Umbilical cord (tissue), 2 donors: Measurements from ENCODE around the gene CNR1. TPM values are rescaled to one million over a fixed set of nuclear protein-coding genes. Genes with fewer than 3 reads are reported as not detected.
"Not testable (repeated sequence)": the region's sequence is repeated elsewhere in the genome, so short reads cannot be mapped to it uniquely, and the experiment has no call there.

Source experiments
- DNase-seq: peaks from one replicate; pipeline ENCODE4 v3.0.0-alpha.2; 2015; ENCODE audit warnings: low spot score
- total RNA-seq: library from RNA; depleted of rRNA; stranded (reverse); fragments of >200 nt; gene quantifications from one replicate; pipeline ENCODE4 v1.2.3, GENCODE V29; 2014; ENCODE audit warnings: low replicate concordance; ENCODE audit not compliant: insufficient read depth

CNR1 gene
- total RNA-seq = 4.8 TPM

DNA sequence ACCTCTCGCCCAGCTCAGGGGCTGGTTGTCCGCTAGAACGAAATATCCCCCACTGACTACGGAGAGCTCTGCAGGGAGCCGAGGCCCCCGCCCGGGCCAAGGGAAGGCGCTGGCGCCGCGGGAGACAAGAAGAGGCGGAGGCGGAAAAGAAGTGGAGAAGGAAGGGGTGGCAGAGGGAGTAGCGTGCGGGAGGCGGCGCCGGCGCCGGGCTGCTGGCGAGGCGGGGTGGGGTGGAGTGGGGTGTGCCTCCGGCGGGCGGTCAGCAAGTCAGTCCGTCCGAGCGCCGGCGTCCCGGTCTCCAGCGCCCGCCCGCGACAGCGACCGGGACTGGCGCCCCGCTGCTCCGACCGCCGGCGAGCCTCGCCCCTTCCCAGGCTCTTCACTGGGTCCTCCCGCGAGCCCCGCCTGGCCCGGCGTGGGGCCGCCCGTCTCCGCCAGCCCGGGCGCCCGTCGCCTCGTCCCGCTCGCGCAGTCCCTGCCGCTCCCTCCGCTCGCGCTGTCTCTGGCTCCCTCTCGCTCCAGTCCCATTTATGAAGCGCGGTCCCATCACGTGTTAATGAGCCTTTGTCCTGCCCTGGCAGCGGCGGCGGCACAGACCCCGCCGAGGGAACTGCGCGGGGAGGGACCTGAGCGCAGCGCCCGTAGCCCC is at the start of gene CNR1:
Gene CNR1 (minus strand): TSS at position 504 of the 649 bp plus-strand sequence. CDS start 21,073 bp downstream, outside the sequence.
- peak; percentile 63 for DNase-seq

DNA sequence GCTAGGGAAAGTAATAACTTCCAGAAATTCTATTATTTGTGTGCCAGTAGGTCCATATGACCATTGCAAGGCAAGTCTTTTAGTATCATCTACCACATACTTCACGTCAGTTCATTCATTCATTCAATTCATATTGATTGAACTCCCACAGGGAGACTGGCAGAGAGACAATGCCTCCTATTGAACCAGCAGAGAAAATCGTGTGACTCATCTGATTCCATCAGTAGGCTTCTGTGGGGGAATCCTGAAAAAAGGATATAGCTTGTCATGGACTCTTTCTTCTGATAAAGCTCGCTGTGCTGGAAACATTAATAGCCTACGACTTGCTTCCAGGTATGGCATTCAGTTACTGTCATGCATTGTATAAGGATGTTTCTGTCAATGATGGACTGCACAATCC is 45.3 kb upstream of the CNR1 start:
- DNase-seq = no peak

DNA sequence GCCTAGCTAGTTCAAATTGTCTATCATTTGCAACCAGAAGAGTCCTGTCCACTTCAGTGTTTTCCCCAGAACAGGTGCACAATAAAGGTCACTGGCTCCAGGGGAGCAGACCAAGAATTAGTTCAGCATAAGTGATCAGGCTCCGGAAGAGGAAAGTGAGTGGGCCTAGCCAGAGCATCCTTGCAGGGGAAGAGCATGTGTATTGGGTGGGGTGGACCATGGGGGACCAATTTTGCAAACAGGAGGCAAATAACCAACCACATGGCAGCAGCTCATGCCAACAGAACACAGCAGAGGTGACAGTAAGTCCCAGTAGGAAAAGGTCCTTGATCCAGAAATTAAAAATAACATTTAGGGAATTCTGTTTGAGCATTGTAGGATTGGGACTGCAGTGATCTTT is 43.2 kb upstream of the CNR1 start:
- no peak for DNase-seq

DNA sequence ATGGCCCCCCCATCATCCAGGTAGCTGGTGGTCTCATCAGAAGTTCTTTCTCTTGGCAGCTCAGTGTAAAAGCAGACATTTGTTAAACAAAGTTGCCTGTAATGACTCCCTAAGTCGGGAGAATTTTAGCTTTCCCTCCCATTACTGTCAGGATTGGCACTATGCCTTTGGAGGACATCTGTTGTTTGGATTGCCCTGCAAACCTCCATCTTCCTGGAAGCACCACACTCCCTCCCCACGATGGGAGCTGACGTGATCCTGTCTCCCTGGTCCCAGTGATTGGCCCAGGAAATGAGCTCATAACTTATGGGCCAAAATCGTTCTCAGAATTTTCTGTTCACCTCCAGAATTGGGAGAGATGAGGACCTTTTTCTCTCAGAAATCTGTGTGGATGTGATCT is 42.6 kb upstream of the CNR1 start:
- DNase-seq = no peak

DNA sequence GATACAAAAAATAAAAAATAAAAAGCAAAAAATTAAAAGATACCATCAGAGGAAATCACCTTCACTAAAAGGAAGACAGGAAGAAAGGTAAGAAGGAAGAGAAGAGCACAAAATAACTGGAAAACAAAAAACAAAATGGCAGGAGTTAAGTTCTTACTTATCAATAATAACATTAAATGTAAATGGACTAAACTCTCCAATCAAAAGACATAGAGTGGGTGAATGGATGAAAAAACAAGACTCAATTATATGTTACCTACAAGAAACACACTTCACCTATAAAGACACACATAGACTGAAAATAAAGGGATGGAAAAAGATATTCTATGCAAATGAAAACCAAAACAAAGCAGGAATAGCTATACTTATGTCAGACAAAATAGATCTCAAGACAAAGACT is 35.6 kb upstream of the CNR1 start:
- DNase-seq = not testable (repeated sequence)

DNA sequence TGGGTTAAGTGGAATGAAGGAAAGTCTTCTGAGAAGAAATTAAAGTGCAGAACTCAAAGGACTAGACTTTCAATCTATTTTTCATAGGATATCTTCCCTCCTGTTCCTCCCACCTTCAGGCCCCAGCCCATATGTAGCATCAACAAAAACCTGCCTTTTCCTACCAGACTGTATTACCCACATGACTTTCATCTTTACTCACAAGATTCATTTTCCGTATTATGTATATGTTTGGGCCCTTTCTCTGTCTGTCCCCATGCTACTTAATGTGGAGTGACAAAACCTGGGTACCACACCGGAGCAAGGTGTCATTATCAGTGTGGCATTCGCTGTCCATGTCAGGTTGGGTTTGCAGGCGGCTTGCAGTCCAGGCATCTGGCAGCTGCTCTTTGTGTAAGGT is 18.8 kb upstream of the CNR1 start:
- DNase-seq = no peak

DNA sequence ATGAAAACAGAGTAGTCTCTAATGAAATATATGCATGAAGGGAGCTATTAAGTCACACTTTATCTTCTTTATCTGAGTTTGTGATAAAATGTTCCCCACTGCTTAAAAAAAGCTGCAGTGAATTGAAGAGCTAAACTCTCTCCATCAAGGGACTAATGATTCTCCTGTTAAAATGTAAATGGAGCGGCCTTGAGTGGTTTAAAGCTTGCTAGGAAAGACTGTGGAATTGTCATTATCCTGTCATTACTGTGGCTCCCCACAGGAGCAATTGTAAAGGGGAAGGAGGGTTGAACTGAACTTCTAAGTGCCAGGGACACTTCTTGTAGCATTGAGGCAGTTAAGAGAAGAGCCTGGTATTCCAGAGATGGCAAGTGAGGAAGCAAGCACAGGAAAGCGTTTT is 17.3 kb upstream of the CNR1 start:
- no peak for DNase-seq

DNA sequence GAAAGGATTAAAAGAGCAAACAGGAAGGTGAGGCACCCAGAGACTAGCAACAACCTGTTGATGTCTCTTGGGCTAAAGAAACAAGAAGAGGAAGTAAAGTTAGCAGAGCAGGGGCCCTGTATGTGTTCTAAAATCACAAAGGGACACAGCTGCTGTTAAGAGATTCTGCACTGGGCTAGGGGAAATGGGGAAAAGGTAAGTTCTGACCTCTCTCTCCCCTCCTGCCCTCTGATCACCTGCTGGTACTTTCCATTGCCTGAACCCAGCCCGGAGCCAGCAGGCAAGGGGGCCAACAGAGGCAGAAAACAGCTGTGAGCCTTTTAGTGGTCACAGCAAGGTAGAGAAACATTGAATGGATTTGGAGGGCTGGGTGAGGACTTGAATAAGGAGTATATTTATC is 13.5 kb upstream of the CNR1 start:
- no peak for DNase-seq

DNA sequence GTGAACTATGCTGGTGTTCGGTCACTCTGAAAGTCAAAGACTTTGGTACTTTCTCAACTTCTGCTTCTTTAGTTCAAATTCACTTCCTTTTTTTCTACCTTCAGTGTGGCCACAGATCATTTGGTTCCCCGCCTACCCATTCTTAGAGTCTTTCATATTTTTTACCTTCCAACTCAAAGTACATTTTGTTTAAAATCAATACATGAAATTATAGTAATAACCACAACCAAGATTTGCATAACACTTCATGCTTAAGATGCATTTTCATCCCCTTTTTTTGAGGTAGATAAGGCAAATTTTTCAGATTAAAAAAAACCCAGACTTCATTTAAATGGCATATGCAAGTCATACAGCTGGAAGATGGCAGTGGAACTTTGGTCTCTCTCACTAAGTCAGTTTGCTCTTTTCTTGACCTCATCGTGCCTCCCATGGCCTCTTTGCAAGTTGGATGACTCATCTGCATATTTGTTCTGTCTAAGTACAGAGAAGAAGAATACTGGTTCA is 11.9 kb upstream of the CNR1 start:
- no peak for DNase-seq

DNA sequence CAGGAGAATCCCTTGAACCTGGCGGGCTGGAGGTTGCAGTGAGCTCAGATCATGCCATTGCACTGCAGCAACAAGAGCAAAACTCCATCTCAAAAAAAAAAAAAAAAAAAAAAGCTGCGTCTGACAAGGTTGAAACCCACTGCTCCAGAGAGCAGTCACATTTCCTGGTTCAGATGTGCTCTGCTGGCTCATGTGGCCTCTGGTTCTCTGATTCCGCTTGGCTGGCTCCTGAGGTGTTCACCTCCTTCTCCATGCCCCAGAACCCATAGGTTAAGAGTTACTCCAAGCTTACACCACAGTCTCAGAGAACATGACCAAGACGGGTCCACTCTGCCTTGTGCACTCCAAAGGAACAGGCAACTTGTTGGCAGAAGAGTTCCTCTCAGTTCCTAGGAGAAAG is 8.8 kb upstream of the CNR1 start:
- no peak for DNase-seq

DNA sequence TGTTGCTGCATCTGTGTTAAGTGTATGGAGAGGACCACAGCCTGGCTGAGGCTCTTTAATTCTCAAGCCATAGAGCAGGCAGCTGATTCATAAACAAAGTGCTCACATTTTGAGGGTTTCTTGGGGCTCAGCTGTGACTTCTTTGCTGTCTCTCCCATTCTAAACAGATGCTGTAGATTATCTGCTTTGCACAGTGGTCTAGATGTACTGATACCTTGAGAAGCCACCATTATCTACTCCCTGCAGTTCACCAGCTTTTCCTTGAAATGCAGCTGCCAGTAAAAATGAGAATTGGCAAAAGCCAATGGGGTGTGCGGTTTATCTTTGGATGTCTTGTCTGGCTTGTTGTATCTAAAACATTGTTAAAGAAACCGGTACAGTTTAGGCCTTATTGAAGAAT is 5.2 kb upstream of the CNR1 start:
- no peak for DNase-seq

DNA sequence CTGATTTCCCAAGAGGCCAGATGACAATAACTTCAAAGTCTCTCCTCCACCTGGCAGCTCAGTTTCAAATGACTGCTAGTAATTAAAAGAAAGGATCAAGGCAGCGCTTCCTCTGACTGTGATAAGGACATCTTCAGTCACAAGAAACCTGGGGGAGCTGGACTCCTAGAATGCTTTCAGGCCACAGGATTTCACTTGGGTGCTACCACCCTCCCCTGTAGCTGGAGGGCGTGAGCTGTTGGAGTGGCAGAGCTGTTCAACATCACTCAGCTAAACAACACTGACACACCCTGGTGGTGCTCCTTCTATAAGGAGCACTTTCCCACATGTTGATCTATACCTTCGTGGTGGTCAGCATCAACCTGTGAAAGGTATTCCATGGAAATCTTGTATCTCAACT is 2.2 kb upstream of the CNR1 start:
- no peak for DNase-seq

DNA sequence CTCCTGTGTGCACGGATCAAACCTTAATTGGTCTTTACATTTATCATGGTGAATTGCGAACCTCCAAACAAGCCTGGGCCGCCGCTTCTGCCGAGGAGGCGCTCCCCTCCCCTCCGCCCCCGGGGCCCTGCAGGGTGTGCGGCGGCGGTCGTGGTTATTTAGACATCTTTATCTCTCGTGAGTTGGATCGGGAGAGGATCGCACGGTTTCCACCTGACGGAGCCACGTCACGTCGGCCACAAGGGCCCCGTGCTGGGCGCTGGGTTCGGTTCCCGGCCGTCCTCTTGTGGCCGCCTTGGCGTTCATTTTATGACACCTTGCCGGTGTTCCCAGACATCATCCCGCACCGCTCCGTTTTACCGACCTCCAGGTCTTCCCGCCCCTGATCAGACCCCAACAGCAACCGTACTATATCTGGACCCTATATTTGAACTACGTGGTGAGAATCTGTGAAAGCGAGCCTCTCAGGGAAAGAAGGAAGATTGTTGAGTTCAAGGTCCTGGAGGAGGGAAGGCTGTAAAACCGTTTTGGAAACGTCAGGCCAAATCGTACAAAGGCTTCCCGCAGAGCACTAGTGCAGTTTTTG is 1.3 kb upstream of the CNR1 start:
- DNase-seq = no peak

DNA sequence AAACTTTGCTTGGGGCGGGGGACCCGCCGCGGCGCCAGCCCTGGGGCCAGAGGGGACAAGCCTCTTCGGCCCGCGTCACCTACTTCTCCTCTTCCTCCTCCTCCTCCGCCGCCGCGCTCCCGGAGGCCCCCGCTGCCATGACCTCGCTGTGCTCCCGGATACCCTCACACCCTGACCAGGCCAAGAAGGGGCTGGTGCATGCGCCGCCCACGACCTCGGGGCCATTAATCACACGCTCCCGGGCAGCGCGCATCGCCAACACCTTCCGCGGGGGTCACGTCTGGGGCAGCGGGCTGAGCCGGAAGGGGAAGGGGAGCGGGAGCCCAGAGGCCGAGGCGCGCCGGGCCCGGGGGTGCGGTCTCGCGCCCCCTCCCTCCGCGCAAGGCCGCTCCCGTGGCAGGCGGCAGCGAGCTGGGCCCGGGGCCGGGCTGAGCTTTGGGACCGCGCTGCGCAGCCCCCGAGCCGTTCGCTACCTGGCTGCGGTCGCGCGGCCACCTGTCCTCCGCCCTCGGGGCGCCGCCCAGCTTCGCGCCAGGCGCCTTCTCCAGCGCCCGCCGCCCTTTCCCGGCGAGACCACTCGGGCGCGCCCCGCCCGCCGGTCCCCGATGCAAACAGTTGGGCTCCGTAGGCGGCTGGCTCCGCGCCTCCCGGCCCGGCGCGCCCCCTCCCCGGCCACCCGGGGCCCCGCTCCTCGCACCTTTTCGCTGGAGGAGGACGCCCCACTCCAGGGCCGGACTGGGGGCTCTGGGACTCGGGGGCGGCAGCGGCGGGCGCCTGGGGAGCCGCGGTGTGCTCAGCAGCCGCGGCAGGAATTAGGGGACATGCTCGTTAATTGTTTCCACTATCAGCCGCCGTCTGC is 575 bp upstream of the CNR1 start:
- peak; percentile 12 for DNase-seq

DNA sequence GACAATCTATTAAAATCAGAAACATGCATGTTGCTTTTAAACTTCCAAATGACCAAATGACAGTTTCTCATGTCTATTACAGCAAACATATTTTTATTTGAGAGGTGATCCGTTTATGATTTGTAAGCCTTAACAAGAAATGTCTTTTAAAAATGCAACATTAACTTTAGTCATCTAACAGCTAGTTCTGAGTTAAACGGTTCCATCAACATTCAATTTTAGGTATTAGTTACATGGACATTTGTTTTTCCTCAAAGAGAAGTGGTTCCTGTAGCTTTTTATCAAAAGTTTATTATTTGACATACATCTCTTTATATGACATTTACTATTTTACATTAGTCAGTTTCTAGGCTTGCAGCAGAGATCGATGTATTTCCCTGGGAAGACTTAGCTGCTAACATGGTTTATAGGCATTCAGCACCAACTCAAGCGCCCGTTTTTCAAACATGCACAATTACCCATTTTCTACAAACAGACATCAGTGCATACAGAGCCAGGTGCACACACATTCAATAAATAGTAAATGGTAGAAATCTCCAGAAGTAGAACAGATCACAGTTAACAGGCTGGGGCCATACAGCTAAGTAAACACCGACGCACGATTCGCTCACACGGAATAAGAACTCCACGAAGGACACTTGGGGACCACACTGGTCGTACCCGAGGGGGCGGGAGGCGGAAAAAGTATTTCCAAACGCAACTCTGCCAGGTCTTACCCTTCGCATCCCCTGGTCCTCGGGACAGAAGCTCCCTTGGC is 882 bp downstream of the CNR1 start:
- peak; percentile 17 for DNase-seq

DNA sequence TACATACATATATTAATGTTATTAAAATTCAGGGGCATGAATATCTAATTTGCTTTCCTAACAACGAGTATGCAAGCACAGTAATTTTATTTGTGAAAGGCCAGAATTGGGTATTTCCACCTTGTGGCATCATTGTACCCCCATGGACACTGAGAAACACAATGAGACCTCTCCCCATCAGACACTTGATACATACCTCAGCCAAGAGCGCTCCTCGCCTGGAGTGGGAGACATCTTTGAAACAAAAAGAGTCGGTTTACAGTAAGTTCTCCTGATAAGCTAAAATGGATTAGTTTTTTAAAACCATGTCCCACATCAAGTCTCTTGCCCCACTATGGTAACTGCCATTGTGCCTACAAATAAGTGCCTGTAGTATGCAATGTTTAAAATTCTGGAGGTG is 2.1 kb downstream of the CNR1 start:
- no peak for DNase-seq

DNA sequence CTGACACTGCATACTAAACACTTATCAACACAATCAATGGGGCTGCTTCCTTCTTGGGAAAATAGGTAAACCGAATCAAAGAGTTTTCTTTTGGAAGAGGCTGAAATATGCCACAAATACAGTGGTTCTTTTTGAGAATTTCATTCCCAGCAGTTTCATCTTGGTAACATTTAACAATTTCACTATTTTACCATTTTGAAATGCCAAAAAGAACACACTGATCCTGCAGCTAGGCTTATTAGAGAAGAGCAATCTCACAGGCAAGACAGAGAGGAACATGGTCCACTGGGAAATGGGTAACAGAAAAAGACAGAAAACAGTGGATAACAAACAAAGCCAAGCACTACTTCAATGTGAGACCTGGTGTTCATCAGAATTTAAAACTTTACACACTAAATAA is 2.5 kb downstream of the CNR1 start:
- no peak for DNase-seq

DNA sequence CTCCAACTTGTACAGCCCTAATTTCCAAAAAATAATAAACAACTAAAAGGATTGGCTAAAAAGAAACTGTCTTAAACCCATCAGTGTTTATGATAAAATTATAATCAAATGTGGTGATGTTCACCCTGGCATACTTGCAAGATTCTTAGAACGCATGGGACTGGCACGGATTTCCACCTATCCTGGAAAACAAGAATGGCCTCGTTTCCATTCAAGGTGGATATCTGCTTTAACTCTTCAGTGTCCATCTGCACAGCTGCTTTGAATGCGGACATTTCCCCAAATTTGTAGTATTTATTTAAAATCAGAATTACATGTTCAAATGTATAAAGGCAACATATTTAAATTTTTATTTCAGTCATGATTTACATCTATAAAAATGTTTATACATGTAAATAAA is 4.2 kb downstream of the CNR1 start:
- DNase-seq = no peak

DNA sequence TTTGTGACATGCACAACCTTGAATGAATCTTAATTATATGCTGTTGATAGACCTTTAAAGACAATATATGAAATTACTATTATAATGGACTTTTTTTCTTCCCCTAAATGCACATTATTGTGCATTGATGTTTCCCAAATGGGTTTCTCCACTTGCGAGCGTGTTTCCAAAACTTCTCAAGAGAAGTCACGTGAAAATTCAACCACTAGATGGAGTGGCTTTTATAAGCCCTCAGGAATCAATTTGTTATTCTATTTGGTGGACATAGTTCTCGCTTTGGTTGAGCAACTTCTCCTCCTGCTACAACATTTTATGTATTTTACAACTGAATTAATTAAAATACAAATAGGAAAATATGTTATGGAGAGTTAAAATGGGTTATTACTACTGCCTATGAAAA is 9.0 kb downstream of the CNR1 start:
- no peak for DNase-seq

DNA sequence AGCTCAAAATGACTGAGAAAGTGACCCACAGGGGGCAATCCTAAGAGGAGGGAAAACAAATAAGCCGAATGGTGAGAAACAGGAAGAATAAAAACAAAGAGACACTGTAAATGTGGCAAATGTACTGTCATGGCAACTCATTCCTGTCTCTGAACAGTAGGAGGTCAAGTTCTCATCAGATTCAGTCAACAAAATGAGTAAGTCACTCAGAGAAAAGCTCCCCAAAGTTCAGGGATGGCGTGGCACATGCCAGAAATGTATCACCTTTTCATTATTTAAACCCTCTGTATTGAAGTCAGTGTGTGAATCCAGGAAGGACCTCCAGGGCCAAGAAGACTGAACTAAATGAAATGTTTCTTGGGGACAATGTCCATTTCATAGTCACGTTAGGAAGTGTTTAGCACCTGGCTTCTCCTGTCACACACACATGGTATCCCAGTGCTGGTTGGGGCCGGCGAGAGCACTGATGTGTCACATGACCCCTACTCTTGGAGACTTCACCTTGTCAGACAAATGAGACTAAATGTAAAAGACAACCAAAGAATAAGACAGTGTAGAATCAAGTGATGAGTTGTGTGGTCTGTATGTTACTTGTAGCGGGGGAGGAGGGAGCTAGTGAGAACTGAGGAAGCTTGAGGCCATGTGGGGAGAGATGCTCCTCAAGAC is 20.7 kb downstream of the CNR1 start:
- DNase-seq = no peak

DNA sequence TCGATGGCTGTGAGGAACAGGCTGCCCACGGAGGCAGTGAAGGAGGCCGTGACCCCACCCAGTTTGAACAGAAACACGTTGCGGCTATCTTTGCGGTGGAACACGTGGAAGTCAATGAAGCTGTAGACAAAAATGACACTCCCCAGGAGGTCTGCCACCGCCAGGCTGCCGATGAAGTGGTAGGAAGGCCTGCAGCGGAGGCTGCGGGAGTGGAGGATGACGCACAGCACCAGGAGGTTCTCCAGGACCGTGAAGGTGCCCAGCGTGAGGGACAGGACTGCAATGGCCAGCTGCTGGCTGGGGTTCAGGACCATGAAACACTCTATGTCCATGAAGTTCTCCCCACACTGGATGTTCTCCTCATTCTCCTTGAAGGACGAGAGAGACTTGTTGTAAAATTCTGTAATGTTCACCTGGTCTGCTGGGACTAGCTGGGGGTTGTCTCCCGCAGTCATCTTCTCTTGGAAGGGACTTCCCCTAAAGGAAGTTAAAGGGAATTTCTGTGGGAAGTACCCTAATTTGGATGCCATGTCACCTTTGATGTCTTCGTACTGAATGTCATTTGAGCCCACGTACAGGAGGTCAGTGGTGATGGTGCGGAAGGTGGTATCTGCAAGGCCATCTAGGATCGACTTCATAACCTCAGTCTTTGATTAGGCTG is 21.4 kb downstream of the CNR1 start:
- no peak for DNase-seq
